HUES6 (cell line): Measurements from ENCODE around the gene MYL10.
"Not testable (repeated sequence)": the region's sequence is repeated elsewhere in the genome, so short reads cannot be mapped to it uniquely, and the experiment has no call there.

Experiments
- H3K27ac ChIP-seq: 2 replicates; pipeline ENCODE4 v1.7.0; 2013; ENCODE audit warnings: low read depth, mild to moderate bottlenecking, low read length, inconsistent platforms
- H3K27me3 ChIP-seq: 2 replicates; pipeline ENCODE4 v1.6.1; 2013; ENCODE audit warnings: low read length; ENCODE audit not compliant: control insufficient read depth, insufficient read depth
- H3K36me3 ChIP-seq: 2 replicates; pipeline ENCODE4 v1.6.1; 2013; ENCODE audit warnings: low read length; ENCODE audit not compliant: control insufficient read depth, insufficient read depth
- H3K4me1 ChIP-seq: 2 replicates; pipeline ENCODE4 v1.6.1; 2013; ENCODE audit warnings: low read length; ENCODE audit not compliant: control insufficient read depth, insufficient read depth
- H3K4me3 ChIP-seq: 2 replicates; pipeline ENCODE4 v1.5.1; 2013; ENCODE audit warnings: low read depth, low read length
- H3K9ac ChIP-seq: one replicate; pipeline ENCODE4 v1.6.1; 2013; ENCODE audit warnings: mild to moderate bottlenecking, low read length
- H3K9me3 ChIP-seq: 2 replicates; pipeline ENCODE4 v1.6.1; 2013; ENCODE audit warnings: low read depth, low read length; ENCODE audit not compliant: control insufficient read depth, insufficient read depth

Gene MYL10

DNA sequence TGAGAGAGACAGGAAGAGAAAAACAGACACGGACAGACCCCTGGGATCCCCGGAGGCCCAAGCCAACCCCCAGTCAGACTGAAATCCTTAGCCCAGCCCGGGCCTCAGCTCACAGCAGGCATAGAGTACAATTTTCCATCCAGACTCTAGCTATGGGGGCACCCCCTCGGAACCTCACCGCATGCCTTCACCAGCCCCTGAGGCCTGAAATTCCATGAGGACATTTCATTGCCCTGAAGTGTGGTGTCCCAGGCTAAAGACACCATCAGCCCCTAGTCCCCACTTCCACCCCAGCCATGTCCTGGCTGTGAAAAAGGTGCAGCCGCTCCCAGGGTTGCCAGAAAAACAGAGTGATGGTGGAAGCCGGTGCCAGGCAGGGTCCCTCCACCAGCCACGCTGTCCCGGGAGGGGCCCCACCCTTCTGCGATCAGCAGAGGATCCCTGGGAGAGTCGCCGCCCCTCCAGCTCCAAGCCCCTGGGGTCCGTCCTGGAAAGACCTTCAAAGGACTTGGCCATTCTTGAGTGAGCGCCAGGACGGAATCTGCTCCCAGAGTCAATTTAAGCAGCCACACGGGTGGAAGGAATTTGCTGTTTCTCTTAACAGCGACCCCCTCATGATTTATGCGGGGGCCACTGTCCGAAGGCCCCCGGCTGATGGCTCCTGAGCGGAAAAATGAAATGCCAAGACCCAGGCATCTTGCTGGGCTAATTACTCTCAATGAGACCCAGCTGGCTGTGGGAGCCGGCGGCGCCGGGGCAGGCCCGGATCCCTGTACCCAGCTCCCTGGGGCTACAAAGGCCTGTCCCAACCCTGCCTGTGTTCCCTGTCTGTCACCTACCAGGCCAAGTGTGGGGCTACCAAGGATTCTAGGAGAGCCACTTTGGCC is 23.2 kb downstream of the MYL10 start:
- H3K27me3 ChIP-seq = no peaks in the 10 kb centered on the region
- peaks cover 17% of the 10 kb centered on the region for H3K4me1 ChIP-seq
- no peak overlapping the region for H3K9ac ChIP-seq
- no peak overlapping the region for H3K27ac ChIP-seq
- H3K4me3 ChIP-seq = no peak overlapping the region
- no peaks in the 10 kb centered on the region for H3K9me3 ChIP-seq
- H3K36me3 ChIP-seq = no peaks in the 10 kb centered on the region

DNA sequence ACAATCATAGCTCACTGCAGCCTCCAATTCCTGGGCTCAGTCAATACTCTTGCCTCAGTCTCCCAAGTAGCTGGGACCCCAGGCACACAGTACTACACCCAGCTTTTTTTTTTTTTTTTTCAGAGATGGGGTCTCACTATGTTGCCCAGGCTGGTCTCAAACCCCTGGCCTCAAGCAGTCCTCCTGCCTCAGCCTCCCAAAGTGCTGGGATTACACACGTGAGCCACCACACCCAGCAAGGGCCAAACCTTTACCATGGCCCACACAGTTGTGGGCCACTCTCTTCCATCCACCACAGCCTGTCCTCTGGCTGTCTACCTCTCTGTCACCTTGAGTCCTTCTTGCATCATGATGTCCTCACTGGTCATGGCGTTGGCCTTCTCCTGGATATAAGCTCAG is 24.2 kb downstream of the MYL10 start:
- H3K27ac ChIP-seq, H3K27me3 ChIP-seq, H3K9me3 ChIP-seq, H3K9ac ChIP-seq, H3K36me3 ChIP-seq, H3K4me3 ChIP-seq: not testable (repeated sequence)
- peaks cover 17% of the 10 kb centered on the region for H3K4me1 ChIP-seq

DNA sequence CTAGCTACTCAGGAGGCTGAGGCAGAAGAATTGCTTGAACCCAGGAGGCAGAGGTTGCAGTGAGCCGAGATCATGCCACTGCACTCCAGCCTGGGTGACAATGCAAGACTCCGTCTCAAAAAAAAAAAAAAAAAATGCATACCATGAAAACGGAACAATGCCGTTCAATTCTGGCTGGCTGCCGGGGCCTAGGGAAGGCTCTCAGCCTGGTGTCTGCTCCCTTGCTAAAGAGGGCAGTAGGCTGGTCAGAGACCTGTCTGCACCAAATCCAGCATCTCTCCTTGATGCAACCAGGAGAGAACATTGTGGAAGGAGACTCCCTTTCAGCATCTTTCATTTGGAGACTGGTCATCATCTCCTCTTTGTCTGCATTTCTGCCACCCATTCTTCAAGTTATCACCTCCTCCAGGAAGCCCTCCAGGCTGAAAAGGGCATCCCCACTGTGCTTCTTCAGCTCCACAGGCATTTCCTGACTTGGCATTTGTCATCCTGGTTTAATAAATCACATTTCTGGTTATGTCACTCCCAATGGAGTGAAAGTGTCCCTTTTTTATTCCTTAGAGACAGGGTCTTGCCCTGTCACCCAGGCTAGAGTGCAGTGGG is 24.7 kb downstream of the MYL10 start:
- H3K4me1 ChIP-seq = peaks cover 17% of the 10 kb centered on the region
- no peak overlapping the region for H3K9ac ChIP-seq
- no peak overlapping the region for H3K4me3 ChIP-seq
- no peaks in the 10 kb centered on the region for H3K36me3 ChIP-seq
- H3K9me3 ChIP-seq = no peaks in the 10 kb centered on the region
- H3K27ac ChIP-seq = no peak overlapping the region
- H3K27me3 ChIP-seq = no peaks in the 10 kb centered on the region

GRCh38 chr7:101602484-101603241 is 26.4 kb downstream of the MYL10 start:
- peaks cover 21% of the 10 kb centered on the region for H3K4me1 ChIP-seq
- peak overlapping the region; percentile 43 for H3K9ac ChIP-seq
- peak overlapping the region; percentile 13; the same call in 1 of the 2 replicates for H3K27ac ChIP-seq
- H3K27me3 ChIP-seq = no peaks in the 10 kb centered on the region
- H3K9me3 ChIP-seq = no peaks in the 10 kb centered on the region
- no peak overlapping the region for H3K4me3 ChIP-seq
- no peaks in the 10 kb centered on the region for H3K36me3 ChIP-seq

DNA sequence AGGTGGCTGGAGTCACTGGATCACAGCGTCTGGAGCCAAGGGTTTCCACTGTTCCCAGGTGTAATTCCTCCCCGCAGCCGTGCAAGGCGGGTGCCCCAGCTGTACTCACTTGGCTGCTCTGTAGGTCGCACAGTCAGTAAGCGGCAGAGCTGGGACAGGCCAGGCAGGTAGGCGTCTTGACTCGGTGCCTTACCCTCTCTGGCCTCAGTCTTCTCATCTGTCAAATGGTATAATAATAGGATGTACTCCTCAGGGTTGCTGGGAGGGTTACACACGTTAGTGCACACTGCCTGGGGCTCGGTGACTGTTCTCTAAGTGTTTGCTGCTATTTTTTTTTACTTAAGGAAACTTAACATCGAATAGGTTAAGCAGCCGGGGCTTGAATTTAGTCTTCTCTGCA is 27.0 kb downstream of the MYL10 start:
- no peak overlapping the region for H3K27ac ChIP-seq
- H3K4me1 ChIP-seq = peaks cover 21% of the 10 kb centered on the region
- no peaks in the 10 kb centered on the region for H3K36me3 ChIP-seq
- no peak overlapping the region for H3K9ac ChIP-seq
- H3K27me3 ChIP-seq = no peaks in the 10 kb centered on the region
- H3K4me3 ChIP-seq = no peak overlapping the region
- no peaks in the 10 kb centered on the region for H3K9me3 ChIP-seq

GRCh38 chr7:101599787-101600186 is 29.3 kb downstream of the MYL10 start:
- no peak overlapping the region for H3K4me3 ChIP-seq
- H3K9me3 ChIP-seq = no peaks in the 10 kb centered on the region
- H3K27me3 ChIP-seq = no peaks in the 10 kb centered on the region
- no peaks in the 10 kb centered on the region for H3K36me3 ChIP-seq
- no peak overlapping the region for H3K27ac ChIP-seq
- H3K9ac ChIP-seq = no peak overlapping the region
- peaks cover 14% of the 10 kb centered on the region for H3K4me1 ChIP-seq

DNA sequence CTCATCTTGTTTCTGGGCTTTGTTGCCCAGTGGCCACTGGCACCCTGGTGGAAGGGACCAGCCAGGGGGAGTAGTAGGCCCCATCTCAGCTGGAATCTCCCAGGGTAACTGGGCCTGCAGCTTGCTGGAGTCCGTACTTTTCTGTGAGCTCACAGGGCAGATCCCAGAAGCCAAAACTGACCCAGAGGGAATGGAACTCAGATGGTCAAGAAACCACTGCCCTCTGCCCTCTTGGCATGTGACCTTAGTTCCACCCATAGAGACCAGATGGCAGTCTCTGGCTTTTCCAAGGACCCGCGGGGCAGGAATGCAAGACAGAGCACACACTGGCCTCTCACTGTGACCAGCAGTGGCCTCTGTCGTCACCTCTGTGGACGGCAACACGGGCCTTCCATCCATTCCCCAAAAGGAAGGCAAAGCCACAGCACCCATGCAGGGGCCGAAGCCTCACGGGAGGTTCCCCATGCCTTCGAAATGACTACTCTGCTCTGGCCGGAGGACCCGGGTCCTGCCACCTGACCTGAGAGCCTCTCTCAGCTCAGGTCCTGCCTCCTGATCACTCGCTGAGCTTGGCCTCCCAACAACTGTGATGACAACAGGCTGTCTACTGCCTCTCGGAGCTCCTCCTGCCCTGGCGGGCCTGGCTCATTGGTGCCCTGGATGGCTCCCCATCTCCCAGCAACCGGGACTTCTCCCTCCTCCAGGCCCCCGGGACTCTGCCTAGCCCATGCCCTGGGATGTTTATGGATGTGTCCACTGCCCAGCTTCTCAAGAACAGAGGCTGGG is 29.9 kb downstream of the MYL10 start:
- Histone ChIP-seq H3K36me3 (no peaks in the 10 kb centered on the region), H3K4me1 (peaks cover 14% of the 10 kb centered on the region), H3K4me3 (no peak overlapping the region), H3K27me3 (no peaks in the 10 kb centered on the region), H3K27ac (no peak overlapping the region), H3K9me3 (no peaks in the 10 kb centered on the region), H3K9ac (no peak overlapping the region)

GRCh38 chr7:101598422-101598985 is 30.6 kb downstream of the MYL10 start:
- H3K9ac ChIP-seq = no peak overlapping the region
- H3K27me3 ChIP-seq = no peaks in the 10 kb centered on the region
- H3K36me3 ChIP-seq = no peaks in the 10 kb centered on the region
- H3K27ac ChIP-seq = no peak overlapping the region
- H3K9me3 ChIP-seq = no peaks in the 10 kb centered on the region
- H3K4me3 ChIP-seq = no peak overlapping the region
- peaks cover 14% of the 10 kb centered on the region for H3K4me1 ChIP-seq

DNA sequence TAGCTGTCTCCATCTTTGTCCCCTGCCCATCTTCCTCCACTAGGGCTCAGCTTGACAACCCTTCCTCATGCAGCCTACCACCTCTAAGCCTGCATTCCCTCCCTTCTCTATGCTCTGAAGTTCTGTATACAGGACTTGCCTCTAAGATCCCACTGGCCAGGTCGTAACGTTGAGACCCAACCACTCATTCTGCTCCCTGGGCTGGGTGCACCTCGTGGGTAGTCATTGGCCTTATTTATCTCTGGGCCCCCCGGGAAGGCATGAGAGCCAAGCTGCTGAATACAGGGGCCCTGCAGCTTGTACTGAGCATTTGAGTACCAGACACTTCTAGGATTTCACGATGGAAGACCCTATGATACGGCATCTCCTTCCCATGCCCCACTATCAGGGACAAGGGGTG is 31.2 kb downstream of the MYL10 start:
- Histone ChIP-seq H3K27ac (no peak overlapping the region), H3K27me3 (no peaks in the 10 kb centered on the region), H3K9ac (no peak overlapping the region), H3K4me3 (no peak overlapping the region), H3K36me3 (no peaks in the 10 kb centered on the region), H3K9me3 (no peaks in the 10 kb centered on the region), H3K4me1 (peaks cover 11% of the 10 kb centered on the region)

- H3K36me3 ChIP-seq = no peaks in the 10 kb centered on the region
- no peaks in the 10 kb centered on the region for H3K27me3 ChIP-seq
- no peak overlapping the region for H3K9ac ChIP-seq
- peaks cover 8% of the 10 kb centered on the region; the same call in 1 of the 2 replicates for H3K4me1 ChIP-seq
- H3K9me3 ChIP-seq = no peaks in the 10 kb centered on the region
- H3K4me3 ChIP-seq = no peak overlapping the region
- H3K27ac ChIP-seq = no peak overlapping the region
Observed at GRCh38 chr7:101596898-101597297, 32.2 kb downstream of the MYL10 start.
